Measurements from ENCODE around the gene ALPI. TPM values are rescaled to one million over a fixed set of nuclear protein-coding genes. Genes with fewer than 3 reads are reported as not detected.

The ALPI gene
- total and polyA plus RNA-seq, 2 donors (not counting 3 experiments of a cell fraction or from before 2014, with no cell fraction given) = not detected

DNA sequence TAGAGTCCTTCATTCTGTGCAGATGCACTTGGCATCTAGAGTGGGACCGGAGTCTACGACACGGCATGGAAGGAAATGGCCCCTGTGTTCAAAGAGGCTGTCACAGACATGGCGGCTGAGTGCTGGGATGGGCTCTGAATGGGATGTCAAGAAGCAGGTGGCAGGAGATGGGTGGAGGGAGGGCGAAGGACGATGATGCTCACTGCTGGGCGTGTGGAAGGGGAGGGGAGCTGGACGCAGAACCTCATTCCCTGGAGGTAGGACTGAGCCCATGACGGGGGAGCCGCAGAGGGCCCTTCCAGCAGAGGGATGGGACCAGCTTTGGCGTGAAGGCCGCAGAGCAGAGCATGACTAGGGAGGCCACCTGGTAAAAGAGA is 18.8 kb upstream of the ALPI start:
- Histone ChIP-seq H3K79me2 (ENCODE audit: control insufficient read depth, insufficient read depth, low read length) (no peaks in the 10 kb centered on the region), H3K9ac (replicated peaks; ENCODE audit: extremely low read depth, insufficient read depth, low read length) (no peak overlapping the region), H3K4me1 (ENCODE audit: control insufficient read depth, extremely low read depth, insufficient read depth, low read length) (no peaks in the 10 kb centered on the region), H2AFZ (ENCODE audit: low read depth, low read length) (no peak overlapping the region), H4K20me1 (replicated peaks; ENCODE audit: control insufficient read depth, extremely low read depth, insufficient read depth, low read length) (no peaks in the 10 kb centered on the region), H3K27ac (ENCODE audit: insufficient read depth, low read depth, low read length) (no peak overlapping the region), H3K9me3 (replicated peaks; ENCODE audit: control insufficient read depth, insufficient read depth, low read length) (no peaks in the 10 kb centered on the region), H3K9me1 (replicated peaks; ENCODE audit: control insufficient read depth, extremely low read depth, insufficient read depth, low read length) (no peaks in the 10 kb centered on the region), H3K4me2 (ENCODE audit: insufficient read depth, low read length) (no peak overlapping the region), H3K4me3 (replicated peaks in 1 of 3; ENCODE audit: insufficient read depth in 1 of 3, low read depth in 1 of 3, low read length in 3 of 3) (no peak overlapping the region), H3K36me3 (ENCODE audit: control insufficient read depth in 2 of 2, extremely low read depth in 1 of 2, insufficient read depth in 2 of 2, low read length in 2 of 2) (no peaks in the 10 kb centered on the region), H3K27me3 (ENCODE audit: control insufficient read depth in 2 of 2, insufficient read depth in 2 of 2, low read length in 2 of 2) (peaks cover 0 to 2% of the 10 kb centered on the region in 2 experiments)
- intact Hi-C loops (cut with micrococcal nuclease) (no loop called here), dilution Hi-C loops (cut with MboI; ENCODE audit: extremely low pct_ligation_motif_present, low sequenced_read_pairs) (no loop called here)
- ChIA-PET CTCF (interaction anchor here (1.1 to 3.7 kb wide), 8 partner anchors 10 to 539 kb away, joined by 3 to 26 read pairs (median 6); no protein-coding TSS in a partner anchor), POLR2A (no interaction called here)
- no peak for DNase-seq (ENCODE audit: low read depth, low spot score)
- no peak for TF ChIP-seq MYC (IDR thresholded peaks at IDR 0.05; ENCODE audit: low read depth, low read length)
- no peak for TF ChIP-seq JUN (IDR thresholded peaks at IDR 0.05; ENCODE audit: borderline replicate concordance, insufficient read depth, insufficient read length, low read depth)
- no peak for TF ChIP-seq EZH2 (IDR thresholded peaks at IDR 0.05; ENCODE audit: borderline replicate concordance, low read depth, low read length, severe bottlenecking)
- no peak for TF ChIP-seq POLR2A (IDR thresholded peaks at IDR 0.05; ENCODE audit: low read depth, low read length)
- TF ChIP-seq POLR2AphosphoS5 (IDR thresholded peaks at IDR 0.05; ENCODE audit: insufficient read depth, low read depth, low read length) = no peak
- TF ChIP-seq, protein P1, sequence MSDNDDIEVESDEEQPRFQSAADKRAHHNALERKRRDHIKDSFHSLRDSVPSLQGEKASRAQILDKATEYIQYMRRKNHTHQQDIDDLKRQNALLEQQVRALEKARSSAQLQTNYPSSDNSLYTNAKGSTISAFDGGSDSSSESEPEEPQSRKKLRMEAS (IDR thresholded peaks at IDR 0.05; ENCODE audit: insufficient read depth, insufficient read length) = no peak
- FAIRE-seq = no peak
- no TSS peak for BruUV-seq (replicated peaks)

DNA sequence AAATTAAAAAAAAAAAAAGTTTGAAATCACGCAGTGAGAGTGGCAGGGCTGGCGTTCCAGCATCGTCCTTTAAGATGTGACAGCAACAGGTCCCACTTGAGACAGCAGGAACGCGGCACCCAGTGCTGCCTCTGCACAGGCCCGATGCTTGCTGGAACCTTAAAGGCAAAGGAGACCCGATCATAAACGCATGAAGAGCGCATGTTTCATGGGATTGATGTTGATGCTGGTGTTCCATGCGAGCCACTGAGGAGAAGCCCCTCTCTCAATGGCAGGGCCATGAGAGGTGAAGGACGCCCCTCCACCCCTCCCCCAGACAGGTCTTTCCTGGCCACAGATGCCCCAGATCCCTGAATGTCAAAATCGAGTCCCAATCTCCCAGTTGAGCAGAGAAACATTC is 17.9 kb upstream of the ALPI start:
- intact Hi-C loops (cut with micrococcal nuclease) = loop anchor here (2.0 kb wide), 1 partner anchor 585 kb away; no protein-coding TSS in a partner anchor
- TF ChIP-seq GATA2 (IDR thresholded peaks at IDR 0.05; ENCODE audit: insufficient read depth, insufficient read length, low read depth, low read length) = no peak
- no peak for TF ChIP-seq POLR2A (IDR thresholded peaks at IDR 0.05; ENCODE audit: low read depth, low read length)
- no peak for TF ChIP-seq POLR2AphosphoS5 (IDR thresholded peaks at IDR 0.05; ENCODE audit: insufficient read depth, low read depth, low read length)
- no peak for TF ChIP-seq JUN (IDR thresholded peaks at IDR 0.05; ENCODE audit: borderline replicate concordance, insufficient read depth, insufficient read length, low read depth)
- TF ChIP-seq EZH2 (IDR thresholded peaks at IDR 0.05; ENCODE audit: borderline replicate concordance, low read depth, low read length, severe bottlenecking) = no peak
- TF ChIP-seq FOS (IDR thresholded peaks at IDR 0.05; ENCODE audit: borderline replicate concordance, insufficient read depth, low read length) = no peak
- no peak for TF ChIP-seq MYC (IDR thresholded peaks at IDR 0.05; ENCODE audit: low read depth, low read length)
- TF ChIP-seq, protein P1 (IDR thresholded peaks at IDR 0.05; ENCODE audit: insufficient read depth, insufficient read length) = no peak
- TF ChIP-seq, protein P2, sequence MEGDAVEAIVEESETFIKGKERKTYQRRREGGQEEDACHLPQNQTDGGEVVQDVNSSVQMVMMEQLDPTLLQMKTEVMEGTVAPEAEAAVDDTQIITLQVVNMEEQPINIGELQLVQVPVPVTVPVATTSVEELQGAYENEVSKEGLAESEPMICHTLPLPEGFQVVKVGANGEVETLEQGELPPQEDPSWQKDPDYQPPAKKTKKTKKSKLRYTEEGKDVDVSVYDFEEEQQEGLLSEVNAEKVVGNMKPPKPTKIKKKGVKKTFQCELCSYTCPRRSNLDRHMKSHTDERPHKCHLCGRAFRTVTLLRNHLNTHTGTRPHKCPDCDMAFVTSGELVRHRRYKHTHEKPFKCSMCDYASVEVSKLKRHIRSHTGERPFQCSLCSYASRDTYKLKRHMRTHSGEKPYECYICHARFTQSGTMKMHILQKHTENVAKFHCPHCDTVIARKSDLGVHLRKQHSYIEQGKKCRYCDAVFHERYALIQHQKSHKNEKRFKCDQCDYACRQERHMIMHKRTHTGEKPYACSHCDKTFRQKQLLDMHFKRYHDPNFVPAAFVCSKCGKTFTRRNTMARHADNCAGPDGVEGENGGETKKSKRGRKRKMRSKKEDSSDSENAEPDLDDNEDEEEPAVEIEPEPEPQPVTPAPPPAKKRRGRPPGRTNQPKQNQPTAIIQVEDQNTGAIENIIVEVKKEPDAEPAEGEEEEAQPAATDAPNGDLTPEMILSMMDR (IDR thresholded peaks at IDR 0.05; ENCODE audit: extremely low read depth in 1 of 2, insufficient read depth in 1 of 2, low read depth in 1 of 2, low read length in 2 of 2) = no peak
- no TSS peak for BruUV-seq (replicated peaks)

More for the DNA sequence above, 17.9 kb upstream of the ALPI start:
- FAIRE-seq (no peak), DNase-seq (ENCODE audit: low read depth, low spot score) (no peak)
- Histone ChIP-seq H3K9ac (replicated peaks; ENCODE audit: extremely low read depth, insufficient read depth, low read length) (no peak overlapping the region), H3K4me3 (replicated peaks in 1 of 3; ENCODE audit: insufficient read depth in 1 of 3, low read depth in 1 of 3, low read length in 3 of 3) (no peak overlapping the region), H3K9me1 (replicated peaks; ENCODE audit: control insufficient read depth, extremely low read depth, insufficient read depth, low read length) (no peaks in the 10 kb centered on the region), H3K79me2 (ENCODE audit: control insufficient read depth, insufficient read depth, low read length) (no peaks in the 10 kb centered on the region), H3K27me3 (ENCODE audit: control insufficient read depth in 2 of 2, insufficient read depth in 2 of 2, low read length in 2 of 2) (peaks cover 0 to 2% of the 10 kb centered on the region in 2 experiments), H3K27ac (ENCODE audit: insufficient read depth, low read depth, low read length) (no peak overlapping the region), H3K9me3 (replicated peaks; ENCODE audit: control insufficient read depth, insufficient read depth, low read length) (no peaks in the 10 kb centered on the region), H2AFZ (ENCODE audit: low read depth, low read length) (no peak overlapping the region), H4K20me1 (replicated peaks; ENCODE audit: control insufficient read depth, extremely low read depth, insufficient read depth, low read length) (no peaks in the 10 kb centered on the region), H3K4me1 (ENCODE audit: control insufficient read depth, extremely low read depth, insufficient read depth, low read length) (no peaks in the 10 kb centered on the region), H3K36me3 (ENCODE audit: control insufficient read depth in 2 of 2, extremely low read depth in 1 of 2, insufficient read depth in 2 of 2, low read length in 2 of 2) (no peaks in the 10 kb centered on the region), H3K4me2 (ENCODE audit: insufficient read depth, low read length) (no peak overlapping the region)
- ChIA-PET POLR2A (no interaction called here), CTCF (interaction anchor here (1.4 to 2.1 kb wide), 4 partner anchors 11 to 532 kb away, joined by 5 to 11 read pairs (median 6); no protein-coding TSS in a partner anchor)
- dilution Hi-C loops (cut with MboI; ENCODE audit: extremely low pct_ligation_motif_present, low sequenced_read_pairs) = no loop called here

Data from endothelial cell of umbilical vein (primary cell).